ENCODE data around the gene WNT4.

DNA sequence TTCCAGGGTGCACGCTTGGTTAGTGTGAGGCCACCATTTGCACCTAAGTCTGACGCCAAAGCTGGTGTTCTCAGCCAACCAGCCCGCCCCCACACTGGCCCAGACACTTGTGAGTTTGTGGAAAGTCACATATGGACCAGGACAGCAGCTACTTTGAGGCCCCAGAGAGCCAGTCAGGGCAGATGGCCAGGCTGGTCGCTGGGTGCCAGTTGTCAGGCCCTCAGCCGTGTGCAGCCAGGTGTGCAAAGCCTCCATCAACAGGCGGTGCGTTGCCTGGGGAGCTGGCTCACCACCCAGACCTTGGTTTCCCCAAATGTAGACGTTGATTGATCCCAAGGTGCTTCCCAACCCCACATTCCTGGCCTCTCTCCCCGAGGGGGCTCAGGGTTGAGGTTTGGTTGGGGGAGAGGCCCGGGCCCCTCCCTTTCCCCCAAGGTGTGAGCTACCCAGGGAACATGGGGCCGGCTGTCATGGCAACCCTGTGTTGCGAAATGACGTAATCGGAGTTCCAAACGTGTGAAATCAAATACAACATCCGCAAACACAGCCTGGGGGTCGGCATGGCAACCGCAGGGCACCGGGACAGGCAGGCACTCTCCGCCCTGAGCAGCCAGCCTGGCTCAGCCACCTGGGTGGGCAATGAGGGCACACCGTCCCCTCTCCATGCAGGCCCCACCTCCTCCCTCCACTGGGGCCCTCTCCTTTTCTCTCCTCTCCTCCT is 42.2 kb upstream of the WNT4 start:
- TF ChIP-seq, protein P1, sequence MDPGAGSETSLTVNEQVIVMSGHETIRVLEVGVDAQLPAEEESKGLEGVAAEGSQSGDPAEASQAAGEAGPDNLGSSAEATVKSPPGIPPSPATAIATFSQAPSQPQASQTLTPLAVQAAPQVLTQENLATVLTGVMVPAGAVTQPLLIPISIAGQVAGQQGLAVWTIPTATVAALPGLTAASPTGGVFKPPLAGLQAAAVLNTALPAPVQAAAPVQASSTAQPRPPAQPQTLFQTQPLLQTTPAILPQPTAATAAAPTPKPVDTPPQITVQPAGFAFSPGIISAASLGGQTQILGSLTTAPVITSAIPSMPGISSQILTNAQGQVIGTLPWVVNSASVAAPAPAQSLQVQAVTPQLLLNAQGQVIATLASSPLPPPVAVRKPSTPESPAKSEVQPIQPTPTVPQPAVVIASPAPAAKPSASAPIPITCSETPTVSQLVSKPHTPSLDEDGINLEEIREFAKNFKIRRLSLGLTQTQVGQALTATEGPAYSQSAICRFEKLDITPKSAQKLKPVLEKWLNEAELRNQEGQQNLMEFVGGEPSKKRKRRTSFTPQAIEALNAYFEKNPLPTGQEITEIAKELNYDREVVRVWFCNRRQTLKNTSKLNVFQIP (CRISPR knock-in tag; IDR thresholded peaks at IDR 0.05; ENCODE audit: borderline replicate concordance, low read depth) = no peak
- TF ChIP-seq, protein P2, sequence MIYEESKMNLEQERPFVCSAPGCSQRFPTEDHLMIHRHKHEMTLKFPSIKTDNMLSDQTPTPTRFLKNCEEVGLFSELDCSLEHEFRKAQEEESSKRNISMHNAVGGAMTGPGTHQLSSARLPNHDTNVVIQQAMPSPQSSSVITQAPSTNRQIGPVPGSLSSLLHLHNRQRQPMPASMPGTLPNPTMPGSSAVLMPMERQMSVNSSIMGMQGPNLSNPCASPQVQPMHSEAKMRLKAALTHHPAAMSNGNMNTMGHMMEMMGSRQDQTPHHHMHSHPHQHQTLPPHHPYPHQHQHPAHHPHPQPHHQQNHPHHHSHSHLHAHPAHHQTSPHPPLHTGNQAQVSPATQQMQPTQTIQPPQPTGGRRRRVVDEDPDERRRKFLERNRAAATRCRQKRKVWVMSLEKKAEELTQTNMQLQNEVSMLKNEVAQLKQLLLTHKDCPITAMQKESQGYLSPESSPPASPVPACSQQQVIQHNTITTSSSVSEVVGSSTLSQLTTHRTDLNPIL (CRISPR knock-in tag; IDR thresholded peaks at IDR 0.05; ENCODE audit: low read depth) = no peak
- TF ChIP-seq ZNF70 (CRISPR knock-in tag; IDR thresholded peaks at IDR 0.05) (no peak), PPARA (CRISPR knock-in tag; IDR thresholded peaks at IDR 0.05; ENCODE audit: borderline replicate concordance) (no peak), ZFP3 (CRISPR knock-in tag; IDR thresholded peaks at IDR 0.05) (no peak), ZFP30 (CRISPR knock-in tag; IDR thresholded peaks at IDR 0.05) (no peak), RARB (CRISPR knock-in tag; IDR thresholded peaks at IDR 0.05) (no peak), SNAI2 (CRISPR knock-in tag; IDR thresholded peaks at IDR 0.05) (no peak), ZNF8 (CRISPR knock-in tag; IDR thresholded peaks at IDR 0.05) (no peak), ZNF565 (CRISPR knock-in tag; conservative IDR thresholded peaks at IDR 0.05; ENCODE audit: low read depth) (no peak), ZC3H10 (CRISPR knock-in tag; IDR thresholded peaks at IDR 0.05) (no peak), BACH2 (CRISPR knock-in tag; IDR thresholded peaks at IDR 0.05; ENCODE audit: borderline replicate concordance) (no peak)
- TF ChIP-seq, protein P3, sequence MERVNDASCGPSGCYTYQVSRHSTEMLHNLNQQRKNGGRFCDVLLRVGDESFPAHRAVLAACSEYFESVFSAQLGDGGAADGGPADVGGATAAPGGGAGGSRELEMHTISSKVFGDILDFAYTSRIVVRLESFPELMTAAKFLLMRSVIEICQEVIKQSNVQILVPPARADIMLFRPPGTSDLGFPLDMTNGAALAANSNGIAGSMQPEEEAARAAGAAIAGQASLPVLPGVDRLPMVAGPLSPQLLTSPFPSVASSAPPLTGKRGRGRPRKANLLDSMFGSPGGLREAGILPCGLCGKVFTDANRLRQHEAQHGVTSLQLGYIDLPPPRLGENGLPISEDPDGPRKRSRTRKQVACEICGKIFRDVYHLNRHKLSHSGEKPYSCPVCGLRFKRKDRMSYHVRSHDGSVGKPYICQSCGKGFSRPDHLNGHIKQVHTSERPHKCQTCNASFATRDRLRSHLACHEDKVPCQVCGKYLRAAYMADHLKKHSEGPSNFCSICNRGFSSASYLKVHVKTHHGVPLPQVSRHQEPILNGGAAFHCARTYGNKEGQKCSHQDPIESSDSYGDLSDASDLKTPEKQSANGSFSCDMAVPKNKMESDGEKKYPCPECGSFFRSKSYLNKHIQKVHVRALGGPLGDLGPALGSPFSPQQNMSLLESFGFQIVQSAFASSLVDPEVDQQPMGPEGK (CRISPR knock-in tag; IDR thresholded peaks at IDR 0.05; ENCODE audit: borderline replicate concordance) = no peak
- TF ChIP-seq, protein P4, sequence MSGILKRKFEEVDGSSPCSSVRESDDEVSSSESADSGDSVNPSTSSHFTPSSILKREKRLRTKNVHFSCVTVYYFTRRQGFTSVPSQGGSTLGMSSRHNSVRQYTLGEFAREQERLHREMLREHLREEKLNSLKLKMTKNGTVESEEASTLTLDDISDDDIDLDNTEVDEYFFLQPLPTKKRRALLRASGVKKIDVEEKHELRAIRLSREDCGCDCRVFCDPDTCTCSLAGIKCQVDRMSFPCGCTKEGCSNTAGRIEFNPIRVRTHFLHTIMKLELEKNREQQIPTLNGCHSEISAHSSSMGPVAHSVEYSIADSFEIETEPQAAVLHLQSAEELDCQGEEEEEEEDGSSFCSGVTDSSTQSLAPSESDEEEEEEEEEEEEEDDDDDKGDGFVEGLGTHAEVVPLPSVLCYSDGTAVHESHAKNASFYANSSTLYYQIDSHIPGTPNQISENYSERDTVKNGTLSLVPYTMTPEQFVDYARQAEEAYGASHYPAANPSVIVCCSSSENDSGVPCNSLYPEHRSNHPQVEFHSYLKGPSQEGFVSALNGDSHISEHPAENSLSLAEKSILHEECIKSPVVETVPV (CRISPR knock-in tag; IDR thresholded peaks at IDR 0.05) = no peak

Measured in SK-N-SH treated with all-trans-retinoic acid at 6 μM for 48 hours (cell line).